Neural crest cell (in vitro differentiated cells): ENCODE data around the gene AUNIP. TPM values are rescaled to one million over a fixed set of nuclear protein-coding genes. Genes with fewer than 3 reads are reported as not detected.
A peak's percentile ranks its signal among the peaks of the same experiment; 100 is the strongest.

ENCODE experiments used
- DNase-seq: peaks from one replicate; pipeline ENCODE4 v3.0.0; 2021; ENCODE audit warnings: low read depth, mixed read lengths, low spot score
- H3K27ac Mint-ChIP-seq: one replicate; pipeline ENCODE4 v1.8.0; 2021; ENCODE audit warnings: mild to moderate bottlenecking, mixed read lengths; ENCODE audit not compliant: unreplicated experiment
- H3K27me3 Mint-ChIP-seq: 2 replicates; pipeline ENCODE4 v1.8.0; 2021; ENCODE audit warnings: low read depth, mild to moderate bottlenecking, mixed read lengths
- H3K36me3 Mint-ChIP-seq: 2 replicates; pipeline ENCODE4 v1.8.0; 2021; ENCODE audit warnings: low read depth, mild to moderate bottlenecking, mixed read lengths
- H3K4me1 Mint-ChIP-seq: 2 replicates; pipeline ENCODE4 v1.8.0; 2021; ENCODE audit warnings: mixed read lengths
- H3K4me3 Mint-ChIP-seq: one replicate; pipeline ENCODE4 v1.8.0; 2021; ENCODE audit warnings: mild to moderate bottlenecking, mixed read lengths
- H3K9me3 Mint-ChIP-seq: 2 replicates; pipeline ENCODE4 v1.8.0; 2021; ENCODE audit warnings: mixed read lengths
- CTCF ChIP-seq: fragments of 200-600 bp; sonication (generic); conservative IDR thresholded peaks from 2 replicates; pipeline ENCODE4 v1.5.0; 2021; ENCODE audit warnings: antibody characterized with exemption, mild to moderate bottlenecking
- total RNA-seq: library from RNA; stranded (reverse); gene quantifications from 2 replicates; pipeline ENCODE4 v1.2.1, GENCODE V29; 2021

Gene AUNIP
- total RNA-seq, 1 donor from 2014 or later: 13.6 TPM

DNA sequence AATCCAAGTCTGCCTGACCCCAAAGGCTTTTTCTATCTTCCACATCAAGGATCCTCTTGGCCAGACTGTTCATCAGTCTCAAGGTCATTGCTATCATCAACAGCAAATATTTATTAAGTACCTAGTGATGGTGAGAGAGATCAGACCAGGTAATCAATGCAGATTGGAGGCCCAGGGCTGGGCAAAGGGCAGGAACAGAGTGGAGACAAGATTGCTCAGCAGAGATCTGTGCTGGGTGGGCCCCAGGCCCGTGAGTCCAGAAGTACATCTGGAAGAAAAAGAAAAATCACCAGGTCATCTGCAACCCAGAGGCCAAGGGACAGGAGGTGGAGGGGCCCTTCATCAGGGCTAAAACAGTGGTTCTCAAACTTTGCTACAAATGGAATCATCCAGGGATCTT is 26.3 kb upstream of the AUNIP start:
- no peak for TF ChIP-seq CTCF
- H3K4me3 Mint-ChIP-seq: no peak overlapping the region
- no peaks in the 10 kb centered on the region for H3K9me3 Mint-ChIP-seq
- peaks cover 14% of the 10 kb centered on the region for H3K4me1 Mint-ChIP-seq
- H3K27ac Mint-ChIP-seq: no peak overlapping the region
- DNase-seq: no peak
- peaks cover 12% of the 10 kb centered on the region for H3K36me3 Mint-ChIP-seq
- H3K27me3 Mint-ChIP-seq: no peaks in the 10 kb centered on the region

GRCh38 chr1:25881266-25881665 is 22.0 kb upstream of the AUNIP start:
- Mint-ChIP-seq H3K4me3 (no peak overlapping the region), H3K27ac (no peak overlapping the region), H3K9me3 (no peaks in the 10 kb centered on the region), H3K36me3 (peaks cover 2% of the 10 kb centered on the region), H3K27me3 (peaks cover under 1% of the 10 kb centered on the region), H3K4me1 (peaks cover 4% of the 10 kb centered on the region)
- no peak for TF ChIP-seq CTCF
- DNase-seq: no peak

GRCh38 chr1:25880518-25880917 is 21.3 kb upstream of the AUNIP start:
- Mint-ChIP-seq H3K27me3 (peaks cover 3% of the 10 kb centered on the region), H3K27ac (no peak overlapping the region), H3K4me3 (no peak overlapping the region), H3K4me1 (peaks cover 8% of the 10 kb centered on the region), H3K36me3 (no peaks in the 10 kb centered on the region), H3K9me3 (no peaks in the 10 kb centered on the region)
- no peak for TF ChIP-seq CTCF
- DNase-seq: no peak

DNA sequence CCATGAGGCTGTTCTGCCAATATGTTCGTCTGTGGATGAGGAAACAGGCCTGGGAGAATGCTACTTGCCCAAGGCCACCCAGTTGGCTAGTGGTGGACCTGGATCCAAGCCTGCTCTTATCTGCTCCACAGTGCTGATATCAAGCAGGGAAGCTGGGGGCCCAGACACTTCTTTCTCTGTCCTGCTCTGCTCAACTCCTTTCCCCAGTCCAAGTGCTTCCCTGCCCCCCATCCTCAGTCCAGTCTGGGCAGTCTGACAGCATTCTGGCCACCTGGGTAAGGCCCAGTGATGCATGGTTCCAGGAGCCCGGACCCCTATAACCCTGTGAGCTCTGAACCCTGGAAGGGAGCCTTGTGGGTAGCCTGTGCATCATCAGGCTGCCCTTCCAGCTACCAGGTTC is 20.4 kb upstream of the AUNIP start:
- no peak for DNase-seq
- Mint-ChIP-seq H3K27ac (peak overlapping the region; percentile 12), H3K4me1 (peaks cover 8% of the 10 kb centered on the region), H3K9me3 (no peaks in the 10 kb centered on the region), H3K27me3 (peaks cover 3% of the 10 kb centered on the region), H3K4me3 (peak overlapping the region; percentile 2), H3K36me3 (no peaks in the 10 kb centered on the region)
- no peak for TF ChIP-seq CTCF

DNA sequence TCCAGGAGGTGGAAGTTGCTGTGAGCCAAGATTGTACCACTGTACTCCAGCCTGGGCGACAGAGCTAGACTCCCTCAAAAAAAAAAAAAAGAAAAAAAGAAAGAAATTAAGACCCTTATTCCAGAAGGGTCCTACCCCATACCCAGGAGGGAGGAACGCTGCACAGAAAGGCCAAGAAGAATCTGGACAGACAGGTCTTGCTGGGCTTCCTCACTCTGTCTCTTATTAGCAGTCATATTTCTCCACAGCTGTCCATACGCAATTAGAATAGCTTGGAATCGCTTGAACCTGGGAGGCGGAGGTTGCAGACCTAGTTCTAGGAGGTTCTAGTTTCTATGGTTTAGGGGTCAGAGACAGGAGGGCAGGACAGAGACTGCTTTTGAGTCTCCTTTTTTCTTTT is 19.4 kb upstream of the AUNIP start:
- Mint-ChIP-seq H3K4me3 (no peak overlapping the region), H3K27ac (no peak overlapping the region), H3K9me3 (no peaks in the 10 kb centered on the region), H3K4me1 (peaks cover 8% of the 10 kb centered on the region), H3K27me3 (peaks cover 3% of the 10 kb centered on the region), H3K36me3 (no peaks in the 10 kb centered on the region)
- TF ChIP-seq CTCF: no peak
- DNase-seq: no peak

DNA sequence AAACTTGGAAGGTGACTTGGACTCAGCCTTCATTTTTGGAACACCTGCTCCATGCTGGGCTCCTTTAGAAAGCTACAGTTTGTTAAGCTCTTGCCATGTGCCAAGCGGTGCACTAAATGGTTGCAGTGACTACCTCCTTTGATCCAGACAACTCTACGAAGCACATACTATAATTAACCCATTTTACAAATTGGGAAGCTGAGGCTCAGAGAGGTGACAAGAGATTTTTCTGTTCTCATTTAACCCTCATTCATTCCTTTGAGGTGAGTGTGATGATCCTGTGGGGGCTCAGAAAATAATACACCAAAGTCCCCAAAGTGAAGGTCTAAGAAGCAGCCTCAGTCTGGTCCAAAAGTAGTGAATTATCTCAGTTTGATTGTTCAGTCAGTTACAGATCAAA is 17.9 kb upstream of the AUNIP start:
- Mint-ChIP-seq H3K36me3 (no peaks in the 10 kb centered on the region), H3K4me1 (peaks cover 16% of the 10 kb centered on the region), H3K9me3 (no peaks in the 10 kb centered on the region), H3K4me3 (no peak overlapping the region), H3K27me3 (peaks cover 3% of the 10 kb centered on the region), H3K27ac (no peak overlapping the region)
- no peak for TF ChIP-seq CTCF
- DNase-seq: no peak
